Sigmoid colon (tissue), 4 donors: Measurements from ENCODE around the gene MLLT3.

Source experiments
- EP300 ChIP-seq, 4 donors: sonication (generic); formaldehyde crosslinking; IDR thresholded peaks; one replicate each; pipeline ENCODE4 v1.6.1; 2017; ENCODE audit warnings: antibody characterized with exemption in 4 of 4
- POLR2A ChIP-seq, 2 donors: fragments of 450-650 bp; IDR thresholded peaks; one replicate each; pipeline ENCODE4 v1.6.1; 2016; ENCODE audit warnings: antibody characterized with exemption in 2 of 2, mild to moderate bottlenecking in 2 of 2, moderate library complexity in 2 of 2
- TF ChIP-seq, protein P1 (sequence below), 4 experiments: fragments of 450-650 bp in 3 of 4; fragments of 200-600 bp in 1 of 4; IDR thresholded peaks; one replicate each; pipeline ENCODE4 v1.5.1; 2016 to 2019; ENCODE audit warnings: antibody characterized with exemption in 4 of 4, mild to moderate bottlenecking in 3 of 4, moderate library complexity in 2 of 4

DNA sequence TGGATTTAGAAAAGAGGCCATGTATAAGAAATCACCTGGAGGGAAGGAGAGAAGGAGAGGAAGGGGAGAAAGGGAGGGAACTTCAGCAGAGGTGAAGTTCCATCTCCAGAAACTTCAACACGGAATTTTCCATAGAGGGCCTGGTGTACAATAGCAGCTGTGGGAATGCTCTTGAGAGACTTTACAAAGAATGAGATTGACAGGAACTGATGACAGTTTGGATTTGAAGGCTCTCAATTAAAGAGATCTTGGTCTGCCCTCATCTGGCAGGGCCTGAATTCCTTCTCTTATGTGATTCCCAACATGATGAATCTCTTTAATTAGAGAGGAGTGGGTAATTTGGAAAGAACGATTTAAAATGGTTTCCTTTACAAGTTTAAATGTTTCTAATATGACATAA is 143.5 kb downstream of the MLLT3 start:
- TF ChIP-seq POLR2A (IDR thresholded peaks at IDR 0.05) (no peak), EP300 (IDR thresholded peaks at IDR 0.05) (no peak)
- TF ChIP-seq, protein P1, sequence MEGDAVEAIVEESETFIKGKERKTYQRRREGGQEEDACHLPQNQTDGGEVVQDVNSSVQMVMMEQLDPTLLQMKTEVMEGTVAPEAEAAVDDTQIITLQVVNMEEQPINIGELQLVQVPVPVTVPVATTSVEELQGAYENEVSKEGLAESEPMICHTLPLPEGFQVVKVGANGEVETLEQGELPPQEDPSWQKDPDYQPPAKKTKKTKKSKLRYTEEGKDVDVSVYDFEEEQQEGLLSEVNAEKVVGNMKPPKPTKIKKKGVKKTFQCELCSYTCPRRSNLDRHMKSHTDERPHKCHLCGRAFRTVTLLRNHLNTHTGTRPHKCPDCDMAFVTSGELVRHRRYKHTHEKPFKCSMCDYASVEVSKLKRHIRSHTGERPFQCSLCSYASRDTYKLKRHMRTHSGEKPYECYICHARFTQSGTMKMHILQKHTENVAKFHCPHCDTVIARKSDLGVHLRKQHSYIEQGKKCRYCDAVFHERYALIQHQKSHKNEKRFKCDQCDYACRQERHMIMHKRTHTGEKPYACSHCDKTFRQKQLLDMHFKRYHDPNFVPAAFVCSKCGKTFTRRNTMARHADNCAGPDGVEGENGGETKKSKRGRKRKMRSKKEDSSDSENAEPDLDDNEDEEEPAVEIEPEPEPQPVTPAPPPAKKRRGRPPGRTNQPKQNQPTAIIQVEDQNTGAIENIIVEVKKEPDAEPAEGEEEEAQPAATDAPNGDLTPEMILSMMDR (IDR thresholded peaks at IDR 0.05), result no peak
